ENCODE results near the gene DNMT1.

The DNMT1 gene

DNA sequence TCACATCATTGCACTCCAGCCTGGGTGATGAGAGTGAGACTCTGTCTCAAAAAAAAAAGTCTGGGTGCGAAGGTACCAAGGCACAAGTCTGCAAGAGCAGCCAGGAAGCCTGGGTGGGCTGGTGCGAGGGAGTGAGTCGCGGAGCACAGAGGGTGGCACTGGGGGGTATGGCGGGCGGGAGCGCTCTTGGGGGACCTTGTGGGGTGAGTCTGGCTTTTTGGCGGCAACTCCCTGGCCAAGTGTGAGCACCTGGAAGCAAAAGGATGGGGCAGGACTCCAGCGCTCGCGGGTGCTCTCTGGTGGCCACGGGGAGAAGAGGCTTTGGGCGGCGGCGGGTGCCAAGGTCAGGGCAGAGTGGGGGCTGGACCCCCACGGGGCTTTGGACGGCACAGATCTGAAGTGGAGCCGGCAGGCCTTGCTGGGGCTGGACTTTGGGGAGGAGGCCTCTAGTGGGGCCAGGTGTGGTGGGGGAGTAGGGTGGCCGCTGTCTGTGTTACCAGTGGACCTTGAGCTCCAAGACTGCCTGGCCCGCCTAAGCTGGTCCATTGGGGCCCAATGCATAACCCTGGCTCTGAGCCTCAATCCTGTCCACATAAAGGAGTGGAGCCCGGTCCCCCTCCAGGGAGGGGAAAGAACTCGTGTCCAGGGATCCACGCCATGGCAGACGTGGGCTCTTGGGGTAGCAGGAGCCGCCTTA, 81.7 kb downstream of the DNMT1 start:
- DNase-seq: peak; percentile 78 to 81

GRCh38 chr19:10112037-10112761, 82.6 kb downstream of the DNMT1 start:
- peak; percentile 67 to 73 for DNase-seq

DNA sequence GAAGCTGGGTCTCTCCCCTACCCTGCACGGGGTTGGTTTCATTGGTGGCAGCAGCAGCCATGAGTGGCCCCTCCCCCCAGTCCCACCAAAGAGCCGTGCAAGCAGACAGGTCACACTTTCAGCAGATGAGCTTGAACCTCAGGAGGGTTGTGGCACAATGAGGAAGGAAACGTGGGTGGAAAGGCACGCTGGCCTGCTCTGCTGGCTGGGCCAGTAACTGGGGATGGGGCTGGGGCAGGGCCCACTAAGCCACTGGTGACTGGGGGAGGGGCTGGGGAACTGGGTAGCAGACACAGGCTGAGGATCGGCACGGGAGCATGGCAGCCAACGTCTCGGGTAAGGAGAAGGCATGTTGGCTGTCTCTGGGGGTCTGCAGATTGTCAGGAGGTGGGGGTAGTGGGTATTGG, 83.3 kb downstream of the DNMT1 start, which contains the start of gene P2RY11:
P2RY11 (plus strand) TSS at position 289 of the 407 bp plus-strand sequence; CDS start at position 318, 29 bp downstream.
- DNase-seq: peak; percentile 41 to 68

- no peak for DNase-seq
Measured at GRCh38 chr19:10110972-10111317, 83.8 kb downstream of the DNMT1 start.

DNA sequence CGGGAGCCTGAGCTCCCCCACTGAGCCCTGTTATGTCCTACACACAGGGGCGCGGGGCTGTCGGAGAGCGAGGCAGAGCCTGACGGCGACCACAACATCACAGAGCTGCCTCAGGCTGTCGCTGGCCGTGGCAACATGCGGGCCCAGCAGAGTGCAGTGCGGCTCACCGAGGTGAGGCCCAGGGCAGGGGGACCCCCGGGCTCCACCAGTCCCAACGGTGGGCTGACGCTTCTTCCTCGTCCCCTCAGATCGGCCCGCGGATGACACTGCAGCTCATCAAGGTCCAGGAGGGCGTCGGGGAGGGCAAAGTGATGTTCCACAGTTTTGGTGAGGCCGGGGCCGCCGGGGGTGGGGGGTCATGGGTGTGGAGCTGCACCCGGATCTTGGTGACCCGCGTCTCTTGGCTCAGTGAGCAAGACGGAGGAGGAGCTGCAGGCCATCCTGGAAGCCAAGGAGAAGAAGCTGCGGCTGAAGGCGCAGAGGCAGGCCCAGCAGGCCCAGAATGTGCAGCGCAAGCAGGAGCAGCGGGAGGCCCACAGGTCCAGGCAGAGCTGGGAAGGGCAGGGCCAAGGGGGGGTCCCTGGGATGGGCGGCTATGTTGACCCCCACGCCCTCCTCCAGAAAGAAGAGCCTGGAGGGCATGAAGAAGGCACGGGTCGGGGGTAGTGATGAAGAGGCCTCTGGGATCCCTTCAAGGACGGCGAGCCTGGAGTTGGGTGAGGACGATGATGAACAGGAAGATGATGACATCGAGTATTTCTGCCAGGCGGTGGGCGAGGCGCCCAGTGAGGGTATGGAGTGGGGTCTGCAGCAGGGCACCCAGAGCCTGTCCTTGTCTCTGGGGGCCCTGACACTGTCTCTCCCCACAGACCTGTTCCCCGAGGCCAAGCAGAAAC, 84.4 kb downstream of the DNMT1 start:
- DNase-seq: peak in 1 of 2 donors; percentile 13

GRCh38 chr19:10109528-10109927, 85.2 kb downstream of the DNMT1 start:
- DNase-seq: no peak

GRCh38 chr19:10107817-10108367, 86.9 kb downstream of the DNMT1 start:
- DNase-seq: no peak

- no peak for DNase-seq
Measured at GRCh38 chr19:10107254-10107653, 87.5 kb downstream of the DNMT1 start.

- peak; percentile 96 to 98 for DNase-seq
Measured at GRCh38 chr19:10106100-10106936, 88.4 kb downstream of the DNMT1 start, which contains the start of gene PPAN. Gene PPAN, plus strand, starts transcription at chr19:10106362. Its CDS starts 33 bp downstream, at chr19:10106395.

DNA sequence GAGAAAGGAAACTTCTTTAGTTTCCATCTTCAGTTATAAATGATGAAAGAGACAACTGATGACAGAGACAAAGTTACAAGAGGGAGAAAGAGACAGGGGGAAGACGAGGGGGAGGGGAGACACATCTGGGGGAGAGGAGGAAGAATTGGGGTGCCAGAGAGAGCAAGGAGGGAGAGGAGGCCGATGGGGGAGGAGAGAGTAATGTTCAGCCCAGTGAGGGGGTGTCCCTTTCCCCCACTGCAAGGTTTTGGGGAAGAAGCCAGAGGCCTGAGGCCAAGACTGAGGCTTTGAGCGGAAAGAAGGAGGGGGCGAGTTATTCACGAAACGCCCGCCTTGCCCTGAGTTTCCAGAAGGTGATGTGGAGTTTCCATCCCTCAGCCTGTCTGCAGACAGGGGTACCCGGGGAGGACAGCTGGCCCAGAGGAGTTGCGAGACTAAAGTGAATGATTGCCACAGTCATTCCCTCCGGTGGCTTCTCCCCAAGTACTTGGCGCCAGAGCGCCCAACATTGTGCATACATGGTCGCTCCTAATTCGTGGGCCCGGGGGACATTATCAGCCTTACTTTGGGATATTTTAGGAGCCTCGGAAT, 89.1 kb downstream of the DNMT1 start:
- peak; percentile 84 to 85 for DNase-seq

- DNase-seq: peak; percentile 74 to 77
Measured at GRCh38 chr19:10104665-10105508, 89.9 kb downstream of the DNMT1 start.

- DNase-seq: no peak
Measured at GRCh38 chr19:10104130-10104513, 90.6 kb downstream of the DNMT1 start.

DNA sequence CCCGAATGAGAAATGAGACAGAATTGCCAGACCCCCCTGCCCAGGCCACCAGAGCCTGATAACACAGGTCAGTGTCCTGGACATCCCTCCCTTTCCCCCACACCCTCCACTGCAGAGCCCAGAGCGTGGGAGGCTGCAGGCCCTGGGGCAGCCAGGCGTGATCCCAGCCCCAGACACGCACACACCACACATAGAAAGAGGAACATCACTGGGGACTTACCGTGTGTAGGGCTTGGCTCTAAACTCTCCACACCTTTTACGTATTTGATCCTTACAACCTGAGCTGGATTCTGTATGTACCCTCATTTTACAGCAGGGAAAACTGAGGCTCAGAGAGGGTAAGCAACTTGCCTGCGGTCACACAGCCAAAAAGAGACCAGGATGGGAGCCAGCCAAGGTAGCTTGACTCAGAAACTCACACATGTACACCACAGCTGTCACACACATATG, 91.9 kb downstream of the DNMT1 start:
- DNase-seq: no peak

- no peak for DNase-seq
Measured at GRCh38 chr19:10100163-10100785, 94.5 kb downstream of the DNMT1 start.

GRCh38 chr19:10096615-10096963, 98.2 kb downstream of the DNMT1 start:
- no peak for DNase-seq

- peak; percentile 86 to 89 for DNase-seq
Measured at GRCh38 chr19:10095948-10096614, 98.7 kb downstream of the DNMT1 start.

DNA sequence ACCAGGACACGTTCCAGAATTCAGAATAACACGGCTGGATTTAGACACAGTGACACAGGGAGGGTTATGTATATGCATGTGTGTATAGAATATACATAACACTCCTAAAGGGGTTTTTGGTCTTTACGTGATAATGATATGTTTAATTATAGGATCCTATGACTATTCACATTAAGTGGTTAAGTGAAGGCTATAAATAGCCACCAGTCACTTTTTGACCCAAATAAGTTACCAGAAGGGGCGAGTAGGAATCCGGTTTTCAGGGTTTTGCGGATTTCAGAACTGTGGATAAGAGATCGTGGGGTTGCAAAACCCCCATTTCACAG, 99.2 kb downstream of the DNMT1 start:
- no peak for DNase-seq

DNA sequence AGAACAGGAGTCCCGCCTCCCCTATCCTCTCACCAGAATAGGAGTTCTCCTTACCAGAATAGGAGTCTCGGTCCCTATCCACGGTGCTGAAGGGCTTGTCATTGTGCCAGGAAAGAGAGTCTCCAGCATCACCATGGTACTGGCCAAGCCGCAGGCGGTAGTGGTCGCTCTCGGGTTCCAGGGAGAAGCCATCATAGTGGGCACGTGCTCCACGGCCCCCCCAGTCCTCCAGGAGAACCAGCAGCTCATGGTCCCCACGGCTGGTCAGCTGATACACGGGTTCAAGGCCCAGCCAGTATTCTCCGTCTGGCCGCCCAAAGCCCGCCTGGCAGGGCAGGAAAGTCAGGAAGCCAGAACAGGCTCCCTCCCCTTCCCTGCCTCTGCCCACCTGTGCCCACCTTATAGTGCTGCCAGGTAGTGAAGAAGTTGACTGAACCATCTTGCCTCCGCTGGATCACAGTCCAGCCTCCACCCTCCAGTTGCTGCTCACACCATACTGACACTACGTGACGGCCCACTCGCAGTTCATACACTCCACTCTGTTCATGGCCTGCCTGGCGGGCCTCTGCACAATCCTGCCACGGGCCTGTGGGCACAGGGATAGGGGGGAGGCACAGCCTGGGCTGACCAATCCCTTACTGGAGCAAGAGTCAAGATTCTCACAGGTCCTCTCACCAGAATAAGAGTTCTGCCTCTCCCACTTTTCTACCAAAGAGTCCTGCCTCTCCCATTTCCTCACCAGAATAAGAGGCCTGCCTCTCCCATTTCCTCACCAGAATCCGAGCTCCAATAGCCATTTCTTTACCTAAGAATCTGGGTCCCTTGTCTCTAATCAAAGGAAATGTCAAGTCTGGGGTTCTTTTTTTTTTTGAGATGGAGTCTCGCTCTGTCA, 101.2 kb downstream of the DNMT1 start:
- no peak for DNase-seq

Data from stimulated activated CD4-positive, alpha-beta T cell treated with anti-CD3 and anti-CD28 coated beads, Interleukin-2, amount 100 ng/mL, for 24 hours (primary cell).